ENCODE measurements around the gene CTU2.
A peak's percentile ranks its signal among the peaks of the same experiment; 100 is the strongest.

The CTU2 gene

DNA sequence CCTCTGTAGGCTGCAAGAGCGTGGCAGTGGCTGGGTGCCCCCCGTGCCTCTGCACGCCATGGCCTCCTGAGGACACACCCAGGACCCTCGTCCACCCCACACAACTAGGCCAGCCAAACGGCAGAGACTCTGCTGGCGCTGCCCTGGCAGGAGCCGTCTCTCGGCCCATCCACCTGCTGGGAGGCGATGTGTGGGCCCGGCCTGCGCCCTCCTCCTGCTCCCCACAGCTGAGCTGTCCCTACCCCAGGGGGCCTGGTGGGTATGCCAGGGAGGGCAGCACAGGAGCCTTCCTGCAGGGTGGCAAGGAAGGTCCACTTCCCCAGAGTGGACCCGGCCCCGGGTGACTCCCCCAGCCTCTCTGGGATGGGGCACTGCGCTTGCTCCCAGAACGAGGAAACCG, 7.1 kb upstream of the CTU2 start:
- no peak overlapping the region for H3K27ac ChIP-seq (ENCODE audit: low read length)
- H3K27me3 ChIP-seq (ENCODE audit: low read depth, low read length) = no peaks in the 10 kb centered on the region
- no peaks in the 10 kb centered on the region for H3K9me3 ChIP-seq (ENCODE audit: control insufficient read depth in 1 of 2, low read length in 2 of 2)
- H3K36me3 ChIP-seq (ENCODE audit: control insufficient read depth in 1 of 2, insufficient read depth in 2 of 2, low read length in 2 of 2) = peaks cover 0 to 56% of the 10 kb centered on the region in 2 donors
- no peak overlapping the region for H3K4me3 ChIP-seq (ENCODE audit: low read depth in 1 of 2, low read length in 2 of 2)
- H3K4me1 ChIP-seq (ENCODE audit: control insufficient read depth in 1 of 2, insufficient read depth in 2 of 2, low read length in 2 of 2) = peaks cover 0 to 32% of the 10 kb centered on the region in 2 donors

DNA sequence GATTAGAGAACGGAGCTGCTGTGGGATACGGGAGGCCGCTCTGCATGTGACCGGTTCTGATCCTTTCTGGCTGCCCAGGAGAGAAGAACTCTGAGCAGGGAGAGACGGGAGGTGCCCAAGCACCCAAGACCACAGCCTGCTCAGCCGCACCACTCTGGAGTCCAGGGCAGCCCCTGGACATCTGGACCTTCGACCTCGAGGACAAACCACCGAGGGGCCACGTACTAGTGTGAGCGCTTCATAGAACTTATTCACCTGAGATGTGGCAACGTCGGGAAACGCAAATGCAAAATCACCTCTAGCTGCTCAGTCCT, 6.0 kb upstream of the CTU2 start:
- peak overlapping the region in 1 of 2 donors; percentile 25 for H3K4me3 ChIP-seq (ENCODE audit: low read depth in 1 of 2, low read length in 2 of 2)
- no peak overlapping the region for H3K27ac ChIP-seq (ENCODE audit: low read length)
- H3K27me3 ChIP-seq (ENCODE audit: low read depth, low read length) = no peaks in the 10 kb centered on the region
- peaks cover 4 to 39% of the 10 kb centered on the region in 2 donors for H3K4me1 ChIP-seq (ENCODE audit: control insufficient read depth in 1 of 2, insufficient read depth in 2 of 2, low read length in 2 of 2)
- peaks cover 0 to 56% of the 10 kb centered on the region in 2 donors for H3K36me3 ChIP-seq (ENCODE audit: control insufficient read depth in 1 of 2, insufficient read depth in 2 of 2, low read length in 2 of 2)
- no peaks in the 10 kb centered on the region for H3K9me3 ChIP-seq (ENCODE audit: control insufficient read depth in 1 of 2, low read length in 2 of 2)

DNA sequence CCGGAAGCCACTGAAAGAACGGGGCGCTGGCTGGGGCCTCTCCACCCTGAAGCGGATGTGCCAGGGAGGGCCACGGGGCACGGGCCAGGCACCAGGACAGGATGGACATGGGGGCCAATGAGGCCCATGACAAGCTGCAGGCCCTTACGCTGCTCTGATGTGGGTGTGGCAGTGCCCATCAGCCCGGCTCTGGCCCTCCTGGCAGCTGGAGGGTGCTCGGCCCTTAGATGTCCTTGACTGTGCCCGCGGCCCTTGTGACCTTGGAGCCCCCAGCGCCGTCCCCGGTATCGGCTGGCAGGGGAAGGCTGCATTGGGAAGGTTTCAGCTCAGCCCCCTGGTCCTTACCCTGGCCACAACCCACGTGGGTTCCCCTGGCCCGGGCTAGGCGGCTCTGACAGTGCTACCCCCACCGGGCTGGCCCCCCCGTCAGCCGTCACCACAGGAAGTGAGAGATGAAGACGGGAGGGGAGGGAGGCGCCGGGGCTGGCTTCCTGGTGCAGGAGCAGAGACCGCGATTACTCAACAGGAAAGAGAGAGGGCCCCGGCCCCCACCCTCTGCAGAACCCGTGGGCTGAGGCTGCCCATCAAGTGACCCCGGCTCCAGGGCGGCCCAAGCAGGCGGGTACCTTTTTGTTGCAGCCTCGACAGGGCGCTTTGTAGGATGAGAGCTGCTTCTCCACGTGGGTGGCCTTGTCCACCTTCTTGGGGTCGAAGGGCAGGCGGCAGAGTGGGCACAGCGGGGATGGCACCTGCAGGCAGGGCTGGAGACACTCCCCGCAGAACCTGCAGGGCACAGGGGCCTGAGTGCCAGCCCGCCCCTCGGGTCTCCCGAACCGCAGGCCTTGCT, 5.4 kb upstream of the CTU2 start:
- peaks cover 0 to 51% of the 10 kb centered on the region in 2 donors for H3K36me3 ChIP-seq (ENCODE audit: control insufficient read depth in 1 of 2, insufficient read depth in 2 of 2, low read length in 2 of 2)
- H3K27me3 ChIP-seq (ENCODE audit: low read depth, low read length) = no peaks in the 10 kb centered on the region
- peak overlapping the region in 1 of 2 donors; percentile 44 for H3K4me3 ChIP-seq (ENCODE audit: low read depth in 1 of 2, low read length in 2 of 2)
- H3K9me3 ChIP-seq (ENCODE audit: control insufficient read depth in 1 of 2, low read length in 2 of 2) = no peaks in the 10 kb centered on the region
- no peak overlapping the region for H3K27ac ChIP-seq (ENCODE audit: low read length)
- H3K4me1 ChIP-seq (ENCODE audit: control insufficient read depth in 1 of 2, insufficient read depth in 2 of 2, low read length in 2 of 2) = peaks cover 5 to 42% of the 10 kb centered on the region in 2 donors

DNA sequence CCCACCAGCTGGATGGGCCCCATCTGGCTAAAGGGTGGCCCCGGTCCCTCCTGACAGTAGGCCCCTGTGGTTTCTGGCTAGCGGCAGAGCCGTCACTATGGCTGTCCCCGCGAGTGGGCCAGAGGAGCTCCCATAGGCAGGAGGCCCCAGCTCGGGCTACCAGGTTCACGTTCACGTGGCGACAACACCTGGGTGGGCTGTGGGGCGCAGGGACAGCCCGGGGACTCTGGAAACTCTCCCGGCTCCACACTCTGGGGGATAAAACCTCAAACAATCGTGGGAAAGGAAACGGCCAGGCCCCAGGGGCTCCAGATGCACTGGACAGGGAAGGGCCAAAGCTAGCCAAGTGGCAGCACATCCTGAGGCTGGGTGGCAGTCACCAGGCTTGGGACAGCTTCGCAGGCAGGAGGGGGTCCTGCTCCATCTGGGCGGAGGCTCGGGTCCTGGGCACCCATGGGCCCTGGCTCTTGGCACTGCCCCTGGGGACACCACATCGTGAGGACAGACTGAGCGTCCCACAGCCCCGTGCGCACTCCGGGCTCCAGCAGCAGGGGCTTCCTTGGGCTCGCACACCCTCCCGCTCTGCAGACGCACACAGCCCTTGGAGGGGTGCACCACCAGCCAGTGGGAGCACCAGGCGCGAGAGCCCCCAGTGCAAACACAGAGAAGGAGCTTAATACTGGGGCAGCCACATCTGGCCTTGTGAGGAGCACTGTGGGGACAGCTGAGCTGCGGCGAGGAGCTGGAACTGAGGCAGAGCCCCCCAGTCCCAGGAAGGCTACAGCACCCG, 4.5 kb upstream of the CTU2 start:
- peak overlapping the region in 1 of 2 donors; percentile 44 for H3K4me3 ChIP-seq (ENCODE audit: low read depth in 1 of 2, low read length in 2 of 2)
- no peaks in the 10 kb centered on the region for H3K27me3 ChIP-seq (ENCODE audit: low read depth, low read length)
- no peak overlapping the region for H3K27ac ChIP-seq (ENCODE audit: low read length)
- peaks cover 0 to 42% of the 10 kb centered on the region in 2 donors for H3K36me3 ChIP-seq (ENCODE audit: control insufficient read depth in 1 of 2, insufficient read depth in 2 of 2, low read length in 2 of 2)
- H3K9me3 ChIP-seq (ENCODE audit: control insufficient read depth in 1 of 2, low read length in 2 of 2) = no peaks in the 10 kb centered on the region
- peaks cover 5 to 44% of the 10 kb centered on the region in 2 donors for H3K4me1 ChIP-seq (ENCODE audit: control insufficient read depth in 1 of 2, insufficient read depth in 2 of 2, low read length in 2 of 2)

- H3K27ac ChIP-seq (ENCODE audit: low read length) = no peak overlapping the region
- H3K4me3 ChIP-seq (ENCODE audit: low read depth in 1 of 2, low read length in 2 of 2) = peak overlapping the region; percentile 26 to 44
- H3K4me1 ChIP-seq (ENCODE audit: control insufficient read depth in 1 of 2, insufficient read depth in 2 of 2, low read length in 2 of 2) = peaks cover 12 to 52% of the 10 kb centered on the region in 2 donors
- no peaks in the 10 kb centered on the region for H3K9me3 ChIP-seq (ENCODE audit: control insufficient read depth in 1 of 2, low read length in 2 of 2)
- peaks cover 0 to 34% of the 10 kb centered on the region in 2 donors for H3K36me3 ChIP-seq (ENCODE audit: control insufficient read depth in 1 of 2, insufficient read depth in 2 of 2, low read length in 2 of 2)
- H3K27me3 ChIP-seq (ENCODE audit: low read depth, low read length) = no peaks in the 10 kb centered on the region
These were observed 3.7 kb upstream of the CTU2 start for GRCh38 chr16:88702371-88703210.

DNA sequence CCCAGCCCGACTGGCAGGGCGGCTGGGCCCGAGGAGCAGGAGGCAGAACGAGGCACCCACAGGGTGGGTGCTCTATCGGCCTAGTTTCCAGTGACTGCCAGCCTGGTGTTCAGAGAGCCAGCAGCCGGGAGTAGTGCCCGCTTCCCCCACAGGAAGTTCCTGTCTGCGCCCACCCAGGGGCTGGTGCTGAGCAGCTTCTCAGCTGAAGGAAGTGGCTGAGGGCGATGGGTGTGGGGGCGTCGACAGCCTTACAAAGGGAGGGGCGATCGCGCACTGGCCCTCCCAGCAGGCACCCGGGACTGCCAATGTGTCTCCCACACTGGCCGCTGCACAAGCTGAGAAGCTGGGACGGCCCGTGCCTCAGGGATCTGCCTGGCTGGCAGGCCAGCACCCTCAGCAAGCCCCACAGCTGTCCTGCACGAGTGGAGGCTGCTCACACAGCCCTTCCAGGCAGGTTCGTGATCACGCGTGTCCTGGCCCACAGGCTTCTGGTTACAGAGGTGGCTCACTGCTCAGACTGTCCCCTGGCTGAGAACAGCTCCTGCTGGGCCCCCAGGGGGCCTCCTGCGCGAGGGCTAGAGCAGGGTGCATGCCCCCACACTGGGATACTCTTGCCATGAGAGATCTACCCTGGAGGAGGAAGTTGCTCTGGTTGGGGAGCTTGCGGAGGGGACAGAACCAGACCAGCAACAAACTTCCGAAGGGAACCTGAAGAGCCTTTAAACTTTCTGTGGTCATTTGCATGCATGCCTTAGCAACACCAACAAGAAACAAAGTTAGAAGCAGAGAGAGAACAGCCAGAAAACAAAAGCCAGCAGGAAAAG, 2.6 kb upstream of the CTU2 start:
- peak overlapping the region; percentile 14 for H3K27ac ChIP-seq (ENCODE audit: low read length)
- H3K4me3 ChIP-seq (ENCODE audit: low read depth in 1 of 2, low read length in 2 of 2) = peak overlapping the region; percentile 9 to 26
- no peaks in the 10 kb centered on the region for H3K9me3 ChIP-seq (ENCODE audit: control insufficient read depth in 1 of 2, low read length in 2 of 2)
- no peaks in the 10 kb centered on the region for H3K27me3 ChIP-seq (ENCODE audit: low read depth, low read length)
- H3K36me3 ChIP-seq (ENCODE audit: control insufficient read depth in 1 of 2, insufficient read depth in 2 of 2, low read length in 2 of 2) = peaks cover 0 to 23% of the 10 kb centered on the region in 2 donors
- peaks cover 12 to 53% of the 10 kb centered on the region in 2 donors for H3K4me1 ChIP-seq (ENCODE audit: control insufficient read depth in 1 of 2, insufficient read depth in 2 of 2, low read length in 2 of 2)

DNA sequence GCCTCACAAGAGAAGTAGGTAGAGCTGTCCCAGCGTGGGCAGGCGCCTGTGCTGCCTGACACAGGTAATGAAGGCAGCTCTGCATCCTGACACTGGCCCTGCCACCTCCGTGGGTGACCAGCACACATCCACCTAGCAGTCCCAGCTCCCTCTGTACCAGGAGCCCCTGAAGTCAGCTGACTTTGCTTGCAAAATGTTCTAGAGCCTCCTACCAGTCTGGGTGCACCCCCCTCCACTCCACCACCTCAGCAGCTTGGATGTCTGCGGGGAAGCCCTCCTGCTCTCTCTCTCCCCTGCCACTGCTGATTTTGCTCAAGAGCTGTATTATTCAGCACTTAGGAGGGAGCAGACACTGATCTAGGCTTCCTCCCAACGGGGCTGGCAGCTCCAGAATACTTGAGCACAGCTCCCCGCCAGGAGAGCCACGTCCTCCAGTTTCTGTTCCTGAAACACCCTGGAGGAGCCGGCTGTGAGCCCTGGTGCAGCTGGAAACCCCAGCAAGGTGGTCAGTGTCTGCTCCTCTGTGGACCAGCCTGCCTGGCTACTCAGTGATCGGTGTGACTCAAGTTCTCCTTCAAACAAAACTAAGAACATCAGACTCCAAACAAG, 1.1 kb upstream of the CTU2 start:
- Histone ChIP-seq H3K27ac (ENCODE audit: low read length) (peak overlapping the region; percentile 56), H3K9me3 (ENCODE audit: control insufficient read depth in 1 of 2, low read length in 2 of 2) (no peaks in the 10 kb centered on the region), H3K4me1 (ENCODE audit: control insufficient read depth in 1 of 2, insufficient read depth in 2 of 2, low read length in 2 of 2) (peaks cover 12 to 47% of the 10 kb centered on the region in 2 donors)

GRCh38 chr16:88705801-88706228, 488 bp upstream of the CTU2 start:
- no peaks in the 10 kb centered on the region for H3K27me3 ChIP-seq (ENCODE audit: low read depth, low read length)
- peak overlapping the region; percentile 56 for H3K27ac ChIP-seq (ENCODE audit: low read length)
- H3K4me3 ChIP-seq (ENCODE audit: low read depth in 1 of 2, low read length in 2 of 2) = peak overlapping the region; percentile 70 to 98
- no peaks in the 10 kb centered on the region for H3K9me3 ChIP-seq (ENCODE audit: control insufficient read depth in 1 of 2, low read length in 2 of 2)
- peaks cover 12 to 41% of the 10 kb centered on the region in 2 donors for H3K4me1 ChIP-seq (ENCODE audit: control insufficient read depth in 1 of 2, insufficient read depth in 2 of 2, low read length in 2 of 2)
- H3K36me3 ChIP-seq (ENCODE audit: control insufficient read depth in 1 of 2, insufficient read depth in 2 of 2, low read length in 2 of 2) = peaks cover 0 to 2% of the 10 kb centered on the region in 2 donors

More for the DNA sequence above, 1.1 kb upstream of the CTU2 start:
- Histone ChIP-seq H3K36me3 (ENCODE audit: control insufficient read depth in 1 of 2, insufficient read depth in 2 of 2, low read length in 2 of 2) (peaks cover 0 to 8% of the 10 kb centered on the region in 2 donors), H3K4me3 (ENCODE audit: low read depth in 1 of 2, low read length in 2 of 2) (peak overlapping the region; percentile 70 to 98), H3K27me3 (ENCODE audit: low read depth, low read length) (no peaks in the 10 kb centered on the region)

DNA sequence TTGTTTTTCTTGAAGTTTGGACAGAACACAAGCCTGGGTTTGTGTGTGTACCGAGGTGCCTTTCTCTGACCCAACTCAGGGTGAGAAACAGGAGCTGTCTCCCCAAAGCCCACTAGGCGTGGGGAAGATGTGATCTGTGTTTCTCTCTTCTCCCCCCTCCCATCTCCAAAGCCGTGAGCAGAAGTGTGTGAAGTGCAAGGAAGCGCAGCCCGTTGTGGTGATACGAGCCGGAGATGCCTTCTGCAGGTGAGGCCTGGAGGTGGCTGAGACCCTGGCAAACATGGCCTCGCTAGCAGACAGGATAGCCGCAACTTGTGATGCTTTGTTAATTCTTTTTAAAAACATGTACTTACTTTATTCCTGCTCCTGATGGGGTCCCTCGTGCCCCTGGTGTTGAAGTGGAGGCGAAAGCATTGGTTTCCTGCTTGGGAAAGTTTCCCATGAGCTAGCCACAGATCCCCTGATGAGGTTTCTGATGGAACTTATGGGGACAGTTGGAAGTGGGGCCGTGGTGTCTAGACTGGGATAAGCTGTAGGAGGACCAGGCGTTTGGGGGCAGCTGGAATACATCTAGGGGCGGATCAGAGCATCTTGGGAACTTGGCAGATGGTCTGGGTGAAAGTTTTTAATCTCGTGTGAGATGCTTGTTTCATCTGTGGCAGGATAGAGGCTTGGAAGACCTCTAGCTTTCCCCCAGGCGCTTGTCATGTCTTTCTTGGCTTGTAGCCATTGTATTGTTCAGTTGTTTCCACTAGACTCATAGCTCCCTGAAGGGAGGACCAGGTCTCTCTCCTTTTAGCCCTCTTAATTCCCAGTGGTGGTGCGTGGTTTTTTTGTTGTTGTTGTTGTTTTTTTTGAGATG, 893 bp downstream of the CTU2 start:
- Histone ChIP-seq H3K27ac (ENCODE audit: low read length) (peak overlapping the region; percentile 45), H3K36me3 (ENCODE audit: control insufficient read depth in 1 of 2, insufficient read depth in 2 of 2, low read length in 2 of 2) (no peaks in the 10 kb centered on the region), H3K4me3 (ENCODE audit: low read depth in 1 of 2, low read length in 2 of 2) (peak overlapping the region; percentile 78 to 98), H3K9me3 (ENCODE audit: control insufficient read depth in 1 of 2, low read length in 2 of 2) (no peaks in the 10 kb centered on the region), H3K4me1 (ENCODE audit: control insufficient read depth in 1 of 2, insufficient read depth in 2 of 2, low read length in 2 of 2) (peaks cover 12 to 30% of the 10 kb centered on the region in 2 donors), H3K27me3 (ENCODE audit: low read depth, low read length) (no peaks in the 10 kb centered on the region)
